Measurements from ENCODE around the gene C11orf87.

GRCh38 chr11:109443052-109443451, 21.1 kb downstream of the C11orf87 start:
- TF ChIP-seq CTCF (conservative IDR thresholded peaks at IDR 0.05) (no peak), ZFX (IDR thresholded peaks at IDR 0.05) (no peak)

Measured in C4-2B (cell line).